ENCODE measurements around the gene SERPINB13.

SERPINB13 gene

GRCh38 chr18:63579616-63580015 lies 7.5 kb upstream of the SERPINB13 start:
- TF ChIP-seq ZBTB7A (IDR thresholded peaks at IDR 0.05; ENCODE audit: low read depth): no peak
- no peak for TF ChIP-seq TCF12 (IDR thresholded peaks at IDR 0.05; ENCODE audit: low read depth)
- TF ChIP-seq, protein P1, sequence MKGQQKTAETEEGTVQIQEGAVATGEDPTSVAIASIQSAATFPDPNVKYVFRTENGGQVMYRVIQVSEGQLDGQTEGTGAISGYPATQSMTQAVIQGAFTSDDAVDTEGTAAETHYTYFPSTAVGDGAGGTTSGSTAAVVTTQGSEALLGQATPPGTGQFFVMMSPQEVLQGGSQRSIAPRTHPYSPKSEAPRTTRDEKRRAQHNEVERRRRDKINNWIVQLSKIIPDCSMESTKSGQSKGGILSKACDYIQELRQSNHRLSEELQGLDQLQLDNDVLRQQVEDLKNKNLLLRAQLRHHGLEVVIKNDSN (IDR thresholded peaks at IDR 0.05): no peak
- no peak for TF ChIP-seq CREB1 (IDR thresholded peaks at IDR 0.05; ENCODE audit: low read depth)
- TF ChIP-seq REST (IDR thresholded peaks at IDR 0.05; ENCODE audit: low read depth): no peak
- TF ChIP-seq EGR1 (IDR thresholded peaks at IDR 0.05): no peak

GRCh38 chr18:63585988-63586387 lies 1.2 kb upstream of the SERPINB13 start:
- TF ChIP-seq RAD21 (IDR thresholded peaks at IDR 0.05; ENCODE audit: low read depth): no peak
- no peak for TF ChIP-seq YY1 (IDR thresholded peaks at IDR 0.05; ENCODE audit: low read depth)
- no peak for TF ChIP-seq CREB1 (IDR thresholded peaks at IDR 0.05; ENCODE audit: low read depth)
- TF ChIP-seq FOXM1 (IDR thresholded peaks at IDR 0.05; ENCODE audit: borderline replicate concordance, low read depth): no peak
- no peak for TF ChIP-seq CEBPB (IDR thresholded peaks at IDR 0.05)
- no peak for TF ChIP-seq REST (IDR thresholded peaks at IDR 0.05; ENCODE audit: low read depth)
- TF ChIP-seq, protein P1 (IDR thresholded peaks at IDR 0.05): no peak
- TF ChIP-seq EGR1 (IDR thresholded peaks at IDR 0.05): no peak
- no peak for TF ChIP-seq EP300 (IDR thresholded peaks at IDR 0.05; ENCODE audit: borderline replicate concordance)
- no peak for TF ChIP-seq TAF1 (IDR thresholded peaks at IDR 0.05; ENCODE audit: low read depth)
- TF ChIP-seq NFIC (IDR thresholded peaks at IDR 0.05): no peak
- no peak for TF ChIP-seq TEAD4 (IDR thresholded peaks at IDR 0.05)
- no peak for TF ChIP-seq MAX (IDR thresholded peaks at IDR 0.05)
- TF ChIP-seq TCF12 (IDR thresholded peaks at IDR 0.05; ENCODE audit: low read depth): no peak
- no peak for TF ChIP-seq ZBTB7A (IDR thresholded peaks at IDR 0.05; ENCODE audit: low read depth)

DNA sequence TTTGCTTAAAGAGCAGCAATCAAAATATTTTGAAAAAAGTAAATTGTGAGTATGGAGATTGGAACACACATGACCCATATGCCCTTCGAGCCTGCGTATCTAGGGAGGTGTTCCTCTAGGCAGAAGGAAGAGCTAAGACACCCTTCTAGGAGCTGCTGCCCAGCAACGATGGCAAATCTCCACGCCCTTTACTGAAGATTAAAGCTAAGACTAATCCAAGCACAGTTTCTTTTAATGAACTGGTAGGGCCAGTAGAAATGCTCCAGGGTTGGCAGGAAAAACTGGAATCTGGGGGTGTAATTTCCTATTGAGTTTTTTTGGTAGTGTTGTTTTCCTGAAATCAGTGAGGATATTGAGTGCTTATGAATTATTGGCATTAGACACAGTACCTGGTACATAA lies 712 bp upstream of the SERPINB13 start:
- TF ChIP-seq FOXM1 (IDR thresholded peaks at IDR 0.05; ENCODE audit: borderline replicate concordance, low read depth): no peak
- TF ChIP-seq REST (IDR thresholded peaks at IDR 0.05; ENCODE audit: low read depth): no peak
- no peak for TF ChIP-seq MAX (IDR thresholded peaks at IDR 0.05)
- no peak for TF ChIP-seq TCF12 (IDR thresholded peaks at IDR 0.05; ENCODE audit: low read depth)
- TF ChIP-seq RAD21 (IDR thresholded peaks at IDR 0.05; ENCODE audit: low read depth): no peak
- TF ChIP-seq ZBTB7A (IDR thresholded peaks at IDR 0.05; ENCODE audit: low read depth): no peak
- TF ChIP-seq CEBPB (IDR thresholded peaks at IDR 0.05): no peak

DNA sequence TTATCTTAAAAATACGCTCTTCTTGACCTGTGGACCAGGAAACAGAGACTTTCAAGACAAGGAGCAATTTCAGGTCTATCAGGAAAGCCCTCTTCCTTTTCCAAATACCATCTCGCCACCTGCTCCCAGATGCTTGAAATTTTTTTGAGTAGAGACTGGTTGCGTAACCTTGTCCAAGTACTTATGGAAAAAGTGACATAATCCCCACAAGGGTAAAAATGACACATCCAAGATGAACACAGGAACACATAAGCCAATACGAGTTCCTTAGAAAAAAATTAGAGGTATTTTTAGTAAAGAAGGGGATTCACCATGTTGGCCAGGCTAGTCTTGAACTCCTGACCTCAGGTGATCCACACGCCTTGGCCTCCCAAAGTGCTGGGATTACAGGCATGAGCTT lies 1.8 kb downstream of the SERPINB13 start:
- TF ChIP-seq CEBPB (IDR thresholded peaks at IDR 0.05) (peak; percentile 34; the same call in 1 of the 2 replicates), MAX (IDR thresholded peaks at IDR 0.05) (no peak), ZBTB7A (IDR thresholded peaks at IDR 0.05; ENCODE audit: low read depth) (no peak)

DNA sequence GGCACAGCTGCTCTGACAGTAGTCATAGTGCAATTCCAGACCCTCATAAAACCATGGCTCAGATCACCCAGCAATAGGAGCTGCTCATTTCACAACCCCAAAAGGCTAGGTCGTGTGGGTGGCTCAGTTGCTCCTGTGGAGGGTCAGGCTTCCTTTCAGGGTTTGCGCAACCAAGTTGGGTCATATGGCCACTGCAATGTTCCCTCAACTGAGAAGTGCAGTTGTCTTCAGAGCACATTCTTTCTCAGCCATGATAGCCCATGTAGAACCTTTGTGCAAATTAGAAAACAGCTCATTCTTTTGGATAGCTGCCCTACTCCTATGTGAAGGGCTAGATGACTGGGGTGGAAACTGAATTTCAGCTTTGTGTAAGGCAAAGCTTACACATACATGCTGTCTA lies 3.2 kb downstream of the SERPINB13 start:
- TF ChIP-seq TEAD4 (IDR thresholded peaks at IDR 0.05): no peak
- no peak for TF ChIP-seq CREB1 (IDR thresholded peaks at IDR 0.05; ENCODE audit: low read depth)
- TF ChIP-seq, protein P1 (IDR thresholded peaks at IDR 0.05): no peak
- TF ChIP-seq FOXM1 (IDR thresholded peaks at IDR 0.05; ENCODE audit: borderline replicate concordance, low read depth): no peak
- no peak for TF ChIP-seq MAX (IDR thresholded peaks at IDR 0.05)
- no peak for TF ChIP-seq EGR1 (IDR thresholded peaks at IDR 0.05)

Measured in Ishikawa (cell line).